T-helper 2 cell treated with Interferon-gamma antibody and Interleukin-4, amounts not matched to agents 5 μg/mL and 100 μg/mL, for 36 hours (primary cell): ENCODE results near the gene FAM229A.

Experiments used
- DNase-seq: peaks from one replicate; pipeline ENCODE4 v3.0.0; 2021; ENCODE audit warnings: low spot score
- H3K27ac Mint-ChIP-seq: one replicate; pipeline ENCODE4 v1.8.0; 2021; ENCODE audit warnings: mild to moderate bottlenecking, mixed read lengths
- H3K27me3 Mint-ChIP-seq: one replicate; pipeline ENCODE4 v1.8.0; 2021; ENCODE audit warnings: low read depth, mixed read lengths
- H3K36me3 Mint-ChIP-seq: one replicate; pipeline ENCODE4 v1.8.0; 2021; ENCODE audit warnings: low read depth, mixed read lengths
- H3K4me1 Mint-ChIP-seq: one replicate; pipeline ENCODE4 v1.8.0; 2021; ENCODE audit warnings: low read depth, mixed read lengths
- H3K4me3 Mint-ChIP-seq: one replicate; pipeline ENCODE4 v1.8.0; 2022; ENCODE audit warnings: mild to moderate bottlenecking, moderate library complexity, mixed read lengths
- H3K9me3 Mint-ChIP-seq: one replicate; pipeline ENCODE4 v1.8.0; 2021; ENCODE audit warnings: mixed read lengths

FAM229A gene

DNA sequence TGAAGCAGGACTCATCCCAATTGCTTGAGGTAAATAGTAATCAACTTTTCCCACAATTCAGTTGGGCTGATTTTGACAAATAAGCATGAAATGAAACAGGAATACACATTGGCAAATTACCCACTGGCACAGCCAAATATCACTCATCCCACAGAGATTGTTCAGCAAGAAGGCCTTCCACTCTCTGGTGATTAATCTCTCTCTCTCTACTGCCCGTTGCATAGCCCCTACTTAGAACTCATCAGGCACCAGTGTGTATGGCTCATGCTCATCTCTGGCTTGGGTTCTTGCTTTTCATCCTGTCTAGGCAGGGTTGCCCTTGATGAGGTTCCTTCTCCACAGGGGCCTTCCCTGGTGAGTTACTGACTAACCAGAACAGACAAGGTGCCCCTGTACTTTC lies 30.9 kb upstream of the FAM229A start:
- no peak for DNase-seq
- peak overlapping the region; percentile 94 for H3K4me3 Mint-ChIP-seq
- H3K4me1 Mint-ChIP-seq, result peaks cover 16% of the 10 kb centered on the region
- H3K27ac Mint-ChIP-seq, result peak overlapping the region; percentile 99
- H3K9me3 Mint-ChIP-seq, result no peaks in the 10 kb centered on the region
- peaks cover 6% of the 10 kb centered on the region for H3K36me3 Mint-ChIP-seq
- H3K27me3 Mint-ChIP-seq, result peaks cover 7% of the 10 kb centered on the region

DNA sequence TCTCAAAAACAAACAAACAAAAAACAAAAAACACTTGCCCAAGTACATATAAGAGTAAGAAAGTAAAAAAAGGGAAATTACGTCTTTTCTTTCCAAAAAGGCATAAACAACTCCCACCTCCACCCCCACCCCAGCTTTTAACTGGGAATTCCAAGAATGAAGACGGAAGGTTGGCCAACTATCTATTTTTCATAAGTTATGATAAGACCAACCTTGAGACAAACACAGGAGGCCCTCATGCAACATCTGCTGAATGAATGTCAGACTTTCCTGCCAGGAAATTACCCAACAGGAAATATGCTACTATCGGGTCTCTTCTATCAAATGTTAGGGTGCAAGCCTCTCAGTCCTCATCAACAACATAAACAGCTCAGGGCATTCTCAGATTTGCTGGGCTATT lies 30.0 kb upstream of the FAM229A start:
- peak overlapping the region; percentile 21 for H3K27ac Mint-ChIP-seq
- peak overlapping the region; percentile 33 for H3K4me3 Mint-ChIP-seq
- no peak for DNase-seq
- H3K9me3 Mint-ChIP-seq, result no peaks in the 10 kb centered on the region
- peaks cover 7% of the 10 kb centered on the region for H3K27me3 Mint-ChIP-seq
- H3K36me3 Mint-ChIP-seq, result peaks cover 8% of the 10 kb centered on the region
- H3K4me1 Mint-ChIP-seq, result peaks cover 17% of the 10 kb centered on the region

DNA sequence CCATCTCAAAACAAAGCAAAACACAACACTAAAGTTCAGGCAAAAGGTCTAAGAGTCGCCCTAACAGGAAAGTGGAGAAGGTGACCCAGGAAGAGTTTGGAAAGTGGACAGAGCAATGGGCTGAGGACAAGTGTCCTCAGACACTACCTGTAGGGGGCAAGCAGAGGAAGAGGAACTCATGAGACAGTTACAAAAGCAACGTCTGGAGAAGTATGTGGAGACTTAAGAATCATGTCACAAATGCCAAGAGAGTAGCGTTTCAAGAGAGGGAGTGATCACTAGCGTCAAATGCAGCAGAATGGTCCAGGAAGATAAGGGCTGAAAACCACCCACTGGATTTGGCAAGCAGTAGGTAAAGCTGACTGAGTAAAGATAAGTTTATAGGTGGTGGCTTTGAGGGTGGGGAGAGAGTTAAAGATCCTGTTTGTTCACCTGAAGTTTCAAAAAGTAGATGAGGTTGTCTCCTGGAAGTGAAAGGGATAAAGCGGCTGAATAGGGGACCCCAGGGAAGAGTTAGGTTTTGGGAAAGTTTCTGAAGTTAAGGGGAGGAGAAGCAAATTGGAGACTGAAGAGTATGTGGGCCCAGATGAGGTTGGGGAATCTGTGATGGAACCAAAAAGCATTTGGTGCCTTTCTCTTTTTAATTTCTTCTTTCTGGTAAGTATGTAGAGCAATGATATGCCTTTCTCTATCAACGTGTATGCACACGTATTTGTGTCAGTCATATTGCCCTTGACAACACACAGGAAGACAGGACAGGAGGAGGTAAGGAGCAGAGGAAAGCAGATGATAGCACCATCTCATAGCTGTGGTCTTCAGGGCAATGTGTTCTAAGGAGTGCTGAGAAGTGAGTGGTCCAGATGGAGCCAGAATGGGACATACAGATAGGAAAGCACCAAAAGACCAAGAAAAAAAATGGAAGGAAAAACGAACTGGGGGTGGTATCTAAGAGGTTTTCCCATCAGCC lies 28.9 kb upstream of the FAM229A start:
- Mint-ChIP-seq H3K27ac (no peak overlapping the region), H3K4me3 (no peak overlapping the region), H3K36me3 (peaks cover 15% of the 10 kb centered on the region), H3K9me3 (no peaks in the 10 kb centered on the region), H3K27me3 (no peaks in the 10 kb centered on the region), H3K4me1 (peaks cover 17% of the 10 kb centered on the region)
- DNase-seq, result no peak

DNA sequence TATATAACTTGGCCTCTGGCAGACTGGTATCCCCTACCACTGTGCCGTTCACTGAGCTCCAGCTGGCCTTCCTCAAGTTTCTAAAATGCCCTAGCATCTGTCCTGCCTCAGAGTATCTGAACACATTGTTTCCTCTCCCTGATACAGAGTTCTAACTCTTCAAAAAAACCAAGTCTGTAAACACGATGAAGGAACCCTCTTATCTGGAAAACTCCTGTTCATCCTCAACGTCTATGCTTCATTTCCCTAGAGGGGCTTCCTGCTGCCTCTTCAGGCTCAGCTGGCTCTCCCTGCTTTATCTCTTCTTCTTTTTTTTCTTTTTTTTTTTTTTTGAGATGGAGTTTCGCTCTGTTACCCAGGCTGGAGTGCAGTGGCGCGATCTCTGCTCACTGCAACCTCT lies 26.4 kb upstream of the FAM229A start:
- peaks cover 26% of the 10 kb centered on the region for H3K36me3 Mint-ChIP-seq
- no peak overlapping the region for H3K27ac Mint-ChIP-seq
- no peaks in the 10 kb centered on the region for H3K9me3 Mint-ChIP-seq
- no peaks in the 10 kb centered on the region for H3K27me3 Mint-ChIP-seq
- no peak for DNase-seq
- H3K4me3 Mint-ChIP-seq, result no peak overlapping the region
- H3K4me1 Mint-ChIP-seq, result peaks cover 11% of the 10 kb centered on the region

DNA sequence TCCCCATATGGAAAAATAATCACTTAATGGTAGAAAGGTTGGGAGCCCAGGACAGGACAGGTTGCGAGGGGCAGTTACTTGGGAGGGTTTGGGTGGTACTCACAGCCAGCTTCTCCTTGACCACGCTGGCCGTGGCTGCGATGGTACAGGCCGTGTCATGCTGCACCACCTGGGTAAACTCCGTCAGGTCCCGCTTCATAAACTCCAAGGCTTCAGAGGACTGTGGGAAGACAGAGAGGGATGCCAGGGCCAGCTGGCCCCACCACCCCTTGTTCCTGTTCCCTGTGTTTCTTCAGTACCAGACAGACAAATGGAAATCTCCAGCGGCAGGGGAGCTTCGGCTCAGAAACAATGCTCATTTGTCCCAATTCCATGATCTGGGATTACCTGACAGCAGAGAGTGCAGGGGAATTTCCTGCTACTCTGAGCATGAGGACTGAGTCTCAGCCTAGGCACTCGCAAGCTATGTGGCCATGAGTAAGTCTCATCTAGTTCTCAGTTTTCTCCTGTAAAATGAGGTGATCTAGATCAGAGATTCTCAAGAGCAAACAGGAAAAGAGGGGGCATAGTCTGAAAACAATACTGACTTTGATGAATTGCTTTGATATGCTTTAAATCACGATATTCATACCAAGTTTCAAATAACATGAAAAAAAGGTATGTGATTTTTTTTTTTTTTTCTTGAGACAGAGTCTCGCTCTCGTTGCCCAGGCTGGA lies 24.5 kb upstream of the FAM229A start:
- no peak overlapping the region for H3K27ac Mint-ChIP-seq
- peaks cover 27% of the 10 kb centered on the region for H3K36me3 Mint-ChIP-seq
- H3K4me1 Mint-ChIP-seq, result peaks cover 1% of the 10 kb centered on the region
- no peak overlapping the region for H3K4me3 Mint-ChIP-seq
- H3K27me3 Mint-ChIP-seq, result no peaks in the 10 kb centered on the region
- H3K9me3 Mint-ChIP-seq, result no peaks in the 10 kb centered on the region
- DNase-seq, result no peak

DNA sequence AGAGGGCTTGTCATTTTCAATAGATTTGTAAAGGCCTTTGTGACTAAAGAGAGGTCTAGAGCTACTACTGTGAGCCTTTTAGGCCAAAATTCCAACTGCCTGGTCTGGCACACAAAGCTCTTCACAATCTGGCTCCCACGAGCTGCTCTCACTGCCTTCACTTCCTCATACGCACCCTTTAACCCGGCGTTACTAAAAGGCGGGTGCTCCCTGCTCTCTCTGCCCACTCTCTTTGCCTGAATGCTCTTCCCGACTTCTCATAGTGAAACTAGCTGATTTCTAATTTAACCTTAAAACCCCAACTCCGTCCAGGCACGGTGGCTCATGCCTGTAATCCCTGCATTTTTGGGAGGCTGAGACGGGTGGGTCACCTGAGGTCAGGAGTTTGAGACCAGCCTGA lies 17.8 kb upstream of the FAM229A start:
- no peaks in the 10 kb centered on the region for H3K9me3 Mint-ChIP-seq
- H3K27me3 Mint-ChIP-seq, result no peaks in the 10 kb centered on the region
- H3K4me3 Mint-ChIP-seq, result no peak overlapping the region
- DNase-seq, result no peak
- no peaks in the 10 kb centered on the region for H3K4me1 Mint-ChIP-seq
- peaks cover 34% of the 10 kb centered on the region for H3K36me3 Mint-ChIP-seq
- no peak overlapping the region for H3K27ac Mint-ChIP-seq

DNA sequence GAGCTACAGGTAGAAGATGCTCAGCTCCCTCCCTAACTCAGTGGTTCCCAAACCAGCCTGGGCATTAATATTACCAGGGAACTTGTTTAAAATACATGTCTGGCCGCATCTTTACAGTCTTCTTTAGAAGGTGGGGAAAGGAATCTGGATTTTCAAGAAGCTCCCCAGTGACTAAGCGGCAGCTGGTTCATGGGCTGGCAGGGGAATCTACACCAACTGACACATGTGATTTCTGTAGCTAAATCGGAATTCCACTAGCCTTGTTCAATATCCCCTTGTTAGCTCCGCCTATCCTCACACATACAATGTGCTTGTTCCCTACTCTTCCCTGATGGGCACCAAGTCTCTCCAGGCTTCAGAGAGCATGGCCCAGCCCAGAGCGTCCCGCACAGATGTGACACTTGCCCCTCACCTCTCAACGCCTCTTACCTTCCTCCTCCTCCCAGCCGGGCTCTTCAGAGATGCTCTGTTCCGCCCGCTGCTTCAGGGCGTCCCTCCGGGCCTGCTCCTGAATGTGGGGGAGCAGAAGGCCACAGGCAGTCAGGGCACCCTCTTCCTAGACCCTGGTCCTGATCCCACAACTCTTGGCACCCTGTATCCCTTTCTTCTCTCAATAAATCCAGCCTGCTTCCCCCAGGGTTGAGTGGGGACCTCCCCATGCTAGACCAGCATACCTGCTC lies 15.4 kb upstream of the FAM229A start:
- H3K27me3 Mint-ChIP-seq, result no peaks in the 10 kb centered on the region
- H3K36me3 Mint-ChIP-seq, result peaks cover 31% of the 10 kb centered on the region
- peaks cover 3% of the 10 kb centered on the region for H3K4me1 Mint-ChIP-seq
- H3K4me3 Mint-ChIP-seq, result no peak overlapping the region
- no peak overlapping the region for H3K27ac Mint-ChIP-seq
- no peak for DNase-seq
- H3K9me3 Mint-ChIP-seq, result no peaks in the 10 kb centered on the region

DNA sequence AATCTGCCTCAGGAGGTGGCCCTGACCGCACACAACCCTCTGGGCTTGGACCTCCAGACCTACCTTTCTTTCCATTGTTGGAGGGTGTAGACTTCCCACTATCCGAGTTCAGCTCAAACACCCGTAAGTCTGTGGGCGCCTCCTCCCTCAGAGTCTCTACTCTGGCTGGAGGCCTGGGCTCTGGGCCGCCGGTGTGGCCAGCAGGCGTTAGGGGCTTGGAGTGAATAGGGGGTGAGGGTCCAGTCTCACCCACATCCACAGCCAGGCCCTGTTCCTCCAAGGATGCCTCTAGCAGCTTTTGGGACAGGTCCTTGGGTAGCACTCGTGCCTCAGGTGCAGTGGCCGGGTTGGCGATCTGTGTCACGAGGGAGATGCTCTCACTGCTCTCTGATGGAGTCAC lies 13.9 kb upstream of the FAM229A start:
- no peaks in the 10 kb centered on the region for H3K9me3 Mint-ChIP-seq
- no peak overlapping the region for H3K4me3 Mint-ChIP-seq
- peaks cover 38% of the 10 kb centered on the region for H3K36me3 Mint-ChIP-seq
- no peak overlapping the region for H3K27ac Mint-ChIP-seq
- no peak for DNase-seq
- peaks cover 15% of the 10 kb centered on the region for H3K4me1 Mint-ChIP-seq
- H3K27me3 Mint-ChIP-seq, result no peaks in the 10 kb centered on the region

DNA sequence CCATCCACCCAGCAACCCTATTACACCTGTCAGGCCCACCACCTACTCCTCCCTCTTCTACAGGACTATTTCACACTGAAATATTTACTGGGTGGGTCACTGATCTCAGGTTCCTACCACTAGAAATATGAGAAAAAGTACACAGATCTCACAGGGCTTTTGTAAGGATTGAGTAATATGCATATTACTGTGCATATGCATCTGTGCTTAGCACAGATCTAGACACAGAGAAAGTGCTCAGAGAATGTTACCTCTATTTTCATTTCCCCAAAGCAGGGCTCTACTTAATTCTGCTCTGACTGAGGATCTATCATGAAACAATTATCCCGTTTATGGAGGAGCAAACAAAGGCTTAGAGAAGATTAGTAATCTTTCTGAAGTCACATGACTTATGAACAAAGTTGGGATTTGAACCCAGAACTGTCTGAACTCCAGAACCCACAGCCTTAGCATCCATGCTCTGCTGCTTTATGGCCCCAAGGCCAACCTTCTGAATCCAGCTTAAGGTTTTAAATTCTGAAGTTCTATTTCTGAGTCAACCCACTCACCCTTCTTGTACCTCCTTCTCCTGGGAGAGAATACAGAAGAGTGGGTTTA lies 11.8 kb upstream of the FAM229A start:
- H3K9me3 Mint-ChIP-seq, result no peaks in the 10 kb centered on the region
- no peak overlapping the region for H3K4me3 Mint-ChIP-seq
- no peaks in the 10 kb centered on the region for H3K27me3 Mint-ChIP-seq
- peak overlapping the region; percentile 12 for H3K27ac Mint-ChIP-seq
- peaks cover 15% of the 10 kb centered on the region for H3K4me1 Mint-ChIP-seq
- H3K36me3 Mint-ChIP-seq, result peaks cover 34% of the 10 kb centered on the region
- no peak for DNase-seq

DNA sequence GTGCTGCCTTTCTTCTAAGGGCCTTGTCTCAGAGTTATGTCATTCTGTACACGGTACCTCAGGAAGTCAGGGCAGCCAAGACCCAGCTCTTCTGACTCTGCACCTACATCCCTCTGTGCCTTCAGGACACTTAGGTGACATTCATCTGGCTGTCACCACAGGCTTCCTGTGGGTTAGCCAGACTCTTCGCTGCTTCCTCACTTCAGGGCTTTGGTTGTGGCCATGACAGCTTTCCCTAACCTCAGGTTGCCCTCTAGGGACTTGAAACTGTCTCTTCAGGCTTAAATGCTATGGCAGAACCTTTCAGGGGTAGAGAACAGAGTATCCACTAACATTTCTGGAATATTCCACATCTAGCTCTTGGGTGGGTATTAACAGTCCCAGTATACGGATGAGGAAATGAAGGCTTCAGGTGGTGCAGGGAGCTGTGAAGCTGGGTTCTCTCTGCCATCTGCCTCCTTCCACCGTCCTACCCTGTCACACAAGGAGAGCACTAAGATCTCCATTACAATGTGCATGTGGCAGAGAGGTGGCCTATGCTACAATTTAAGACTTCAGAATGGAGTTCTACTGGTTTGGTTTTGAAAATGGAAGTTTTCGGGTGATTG lies 10.0 kb upstream of the FAM229A start:
- peak overlapping the region; percentile 56 for H3K27ac Mint-ChIP-seq
- peak; percentile 51 for DNase-seq
- peaks cover 29% of the 10 kb centered on the region for H3K36me3 Mint-ChIP-seq
- no peaks in the 10 kb centered on the region for H3K9me3 Mint-ChIP-seq
- H3K4me3 Mint-ChIP-seq, result no peak overlapping the region
- H3K27me3 Mint-ChIP-seq, result no peaks in the 10 kb centered on the region
- H3K4me1 Mint-ChIP-seq, result peaks cover 15% of the 10 kb centered on the region

DNA sequence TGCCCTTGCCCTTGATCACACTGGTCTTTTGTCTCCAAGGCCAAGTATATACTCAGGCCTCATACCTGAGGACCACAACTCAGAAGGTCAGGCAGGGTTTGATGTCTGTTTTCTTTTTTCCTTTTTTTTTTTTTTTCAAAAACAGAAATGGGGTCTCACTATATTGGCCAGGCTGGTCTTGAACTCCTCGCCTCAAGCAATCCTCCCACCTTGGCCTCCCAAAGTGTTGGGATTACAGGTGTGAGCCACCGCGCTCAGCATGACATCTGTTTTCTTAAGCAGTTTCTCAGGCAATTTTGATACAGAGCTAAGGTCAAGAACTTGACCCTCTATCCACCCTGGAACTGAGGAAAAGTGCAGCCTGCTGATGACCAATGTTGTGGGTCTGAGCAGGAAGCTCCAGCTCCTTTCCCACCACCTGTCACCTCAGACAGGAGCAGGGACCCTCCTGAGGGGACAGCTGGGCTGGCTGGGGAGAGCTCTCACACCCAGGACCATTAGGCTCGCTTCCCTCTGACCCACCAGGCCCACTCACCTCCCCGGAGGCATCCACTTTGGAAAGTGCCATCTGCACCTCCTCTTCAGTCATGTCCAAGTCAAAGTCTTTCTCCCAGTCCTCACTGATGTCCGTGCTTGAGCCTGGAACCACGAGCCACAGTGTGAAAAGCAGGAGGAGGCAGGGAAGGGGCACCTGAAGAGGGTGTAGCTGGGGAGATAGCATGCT lies 5.8 kb upstream of the FAM229A start:
- H3K36me3 Mint-ChIP-seq, result peaks cover 35% of the 10 kb centered on the region
- no peaks in the 10 kb centered on the region for H3K9me3 Mint-ChIP-seq
- DNase-seq, result no peak
- H3K27ac Mint-ChIP-seq, result no peak overlapping the region
- H3K4me3 Mint-ChIP-seq, result no peak overlapping the region
- H3K4me1 Mint-ChIP-seq, result peaks cover 15% of the 10 kb centered on the region
- H3K27me3 Mint-ChIP-seq, result no peaks in the 10 kb centered on the region

DNA sequence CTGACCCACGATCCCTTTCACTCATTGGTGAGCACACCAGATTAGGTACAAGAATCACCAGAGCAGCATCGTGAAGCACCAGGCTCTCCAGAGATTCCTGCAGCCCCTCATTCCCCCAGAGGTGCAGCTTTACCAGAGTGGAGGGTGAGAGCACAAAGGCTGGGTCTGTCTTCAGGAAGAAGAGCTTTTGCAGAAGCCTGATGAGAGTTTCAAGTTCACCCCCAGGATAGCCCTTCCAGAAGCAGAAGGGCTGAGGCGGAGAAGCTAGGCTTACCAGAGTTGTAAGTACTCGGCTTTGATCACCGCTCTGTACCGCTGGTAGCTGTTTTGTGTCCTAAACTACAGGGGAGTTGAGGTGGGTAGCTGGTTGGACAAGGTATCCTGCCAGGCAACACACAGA lies 3.2 kb upstream of the FAM229A start:
- Mint-ChIP-seq H3K36me3 (peaks cover 32% of the 10 kb centered on the region), H3K4me1 (peaks cover 6% of the 10 kb centered on the region), H3K27ac (no peak overlapping the region), H3K9me3 (no peaks in the 10 kb centered on the region), H3K27me3 (peaks cover 8% of the 10 kb centered on the region), H3K4me3 (no peak overlapping the region)
- DNase-seq, result no peak

DNA sequence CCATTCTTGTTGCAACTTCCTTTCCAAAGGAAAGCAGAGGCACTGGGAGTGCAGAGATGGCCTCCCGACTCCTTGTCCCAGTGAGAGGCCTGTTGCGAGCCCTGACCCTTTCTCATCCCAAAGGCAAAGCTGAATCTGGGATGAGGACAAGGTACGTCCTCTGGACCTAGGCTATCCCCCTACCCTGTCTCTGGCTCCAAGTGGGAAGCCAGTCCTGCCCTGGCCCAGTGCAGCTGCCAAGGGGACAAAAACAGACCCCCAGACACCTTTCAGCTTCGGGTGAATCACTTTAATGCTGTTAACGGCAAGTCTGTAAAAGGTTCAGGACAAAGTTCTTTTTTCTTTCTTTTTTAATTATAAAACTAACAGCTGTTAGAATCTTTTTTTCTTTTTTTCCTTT lies 2.6 kb upstream of the FAM229A start:
- H3K4me1 Mint-ChIP-seq, result peaks cover 10% of the 10 kb centered on the region
- no peak overlapping the region for H3K4me3 Mint-ChIP-seq
- H3K27me3 Mint-ChIP-seq, result peaks cover 9% of the 10 kb centered on the region
- no peaks in the 10 kb centered on the region for H3K9me3 Mint-ChIP-seq
- no peak for DNase-seq
- H3K27ac Mint-ChIP-seq, result no peak overlapping the region
- peaks cover 32% of the 10 kb centered on the region for H3K36me3 Mint-ChIP-seq
